Forelimb muscle (tissue), 1 donor: Measurements from ENCODE around the gene TRPM3. TPM values are rescaled to one million over a fixed set of nuclear protein-coding genes. Genes with fewer than 3 reads are reported as not detected.

ENCODE experiments used
- DNase-seq: peaks from one replicate; pipeline ENCODE4 v3.0.0-alpha.2; 2013; ENCODE audit warnings: low read depth
- polyA plus RNA-seq: library from polyadenylated mRNA; unstranded; fragments of 120-200 nt; gene quantifications from one replicate; pipeline ENCODE4 v1.2.1, GENCODE V29; 2013; ENCODE audit not compliant: insufficient read length

Gene TRPM3
- 0.19 TPM for polyA plus RNA-seq

DNA sequence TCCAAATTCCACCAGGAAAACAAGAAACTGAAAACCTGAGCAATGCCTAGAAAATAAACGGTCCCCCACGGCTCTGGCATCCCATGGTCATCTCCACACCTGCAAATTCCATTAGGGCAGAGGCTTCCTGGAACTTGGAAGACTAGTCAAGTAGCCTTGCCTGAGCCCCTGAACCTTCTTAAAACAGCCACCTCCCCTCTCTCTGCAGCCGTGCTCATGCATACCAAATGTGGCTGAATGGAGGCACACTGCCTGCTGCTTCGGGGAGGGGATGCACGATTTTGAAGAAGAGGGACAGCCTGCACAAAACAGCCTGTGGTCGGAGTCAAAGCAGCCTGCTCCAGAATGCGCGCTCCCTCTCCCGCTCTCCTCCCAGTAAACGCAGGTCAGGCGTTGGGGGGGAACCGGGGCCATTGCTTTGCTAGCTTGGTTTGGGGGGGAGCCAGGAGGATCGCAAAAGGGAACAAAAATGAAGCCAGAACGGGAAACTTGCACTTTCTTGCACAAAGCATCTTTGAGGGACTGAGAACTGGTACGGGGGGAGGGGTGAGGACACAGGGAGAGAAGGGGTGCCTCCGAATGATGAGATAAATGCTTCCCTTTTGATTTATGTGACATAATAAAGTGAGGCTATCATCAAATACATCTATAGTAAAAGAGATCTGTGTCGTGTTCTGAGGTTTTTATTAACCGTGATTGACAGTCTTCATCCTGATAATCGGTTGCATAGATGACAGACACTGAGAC lies at the start of gene TRPM3:
Gene TRPM3 (minus strand): TSS at position 347 of the 747 bp plus-strand sequence. CDS start 267 bp downstream, at position 80.
- no peak for DNase-seq

DNA sequence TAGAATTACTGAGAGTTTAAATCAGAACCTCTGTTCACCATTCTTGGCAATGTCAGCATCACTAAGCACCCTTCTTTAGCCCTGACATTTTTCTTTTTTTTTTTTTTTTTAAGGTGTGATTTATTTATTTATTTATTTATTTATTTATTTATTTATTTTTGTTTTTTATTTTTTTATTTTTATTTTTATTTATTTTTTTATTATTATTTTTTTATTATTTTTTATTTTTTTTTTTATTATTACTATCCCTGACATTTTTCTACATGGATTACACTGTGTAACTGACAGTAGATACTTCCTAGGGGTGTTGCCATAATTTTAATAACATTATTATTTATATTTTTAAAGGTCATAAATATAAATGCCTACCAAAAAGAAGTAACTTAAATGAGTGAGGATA lies 47.0 kb upstream of the TRPM3 start:
- DNase-seq = no peak

DNA sequence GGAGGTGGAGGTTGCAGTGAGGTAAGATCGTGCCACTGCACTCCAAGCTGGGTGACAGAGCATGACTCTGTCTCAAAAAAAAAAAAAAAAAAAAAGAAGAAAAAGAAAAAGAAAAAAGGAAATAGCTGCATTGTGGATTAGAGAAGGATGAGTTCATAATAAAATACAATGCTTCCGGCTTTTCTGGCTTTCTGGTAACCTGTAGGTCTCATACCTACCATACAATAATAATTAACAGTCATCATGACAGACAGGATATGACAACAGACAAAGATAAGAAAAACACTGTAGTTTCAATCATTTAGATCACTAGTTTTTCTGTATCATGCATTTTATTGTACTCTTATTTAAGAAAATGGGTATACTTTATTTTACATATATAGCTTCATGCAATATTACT lies 40.7 kb upstream of the TRPM3 start:
- no peak for DNase-seq

DNA sequence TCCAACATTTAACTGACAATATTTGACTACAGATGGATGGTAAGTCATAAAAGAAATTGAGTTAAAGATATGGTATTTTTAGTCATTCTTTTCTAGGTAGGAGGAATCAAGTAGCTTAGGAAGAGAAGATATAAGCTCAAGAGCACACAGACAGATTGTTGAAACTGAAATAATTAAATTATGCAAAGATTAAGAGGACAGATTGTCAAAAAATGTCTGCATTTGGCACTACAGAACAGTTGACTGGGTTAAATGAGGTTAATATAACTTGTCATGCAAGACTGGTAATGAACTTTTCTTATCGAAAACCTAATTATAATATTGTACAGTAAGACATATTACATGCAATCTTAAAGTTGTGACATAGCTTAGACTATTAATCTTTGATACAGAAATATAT lies 36.3 kb upstream of the TRPM3 start:
- no peak for DNase-seq

DNA sequence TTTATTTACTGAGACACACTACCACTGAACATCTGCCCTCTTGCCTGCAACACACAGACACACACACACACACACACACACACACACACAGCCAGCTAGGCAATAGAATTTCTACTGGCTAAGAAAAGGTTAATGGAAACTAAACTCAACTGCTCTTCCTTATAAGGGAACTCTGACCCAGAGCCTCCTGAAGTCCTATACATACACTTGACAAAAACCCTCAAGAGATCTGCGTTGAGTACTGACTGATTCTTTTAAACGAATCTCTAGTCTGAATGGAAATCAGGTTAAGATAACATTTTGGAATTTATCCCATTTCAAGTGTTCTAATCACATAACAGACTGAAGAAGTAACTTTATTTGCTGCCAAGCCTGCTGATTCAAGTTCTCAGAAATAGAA lies 25.9 kb upstream of the TRPM3 start:
- DNase-seq = no peak

DNA sequence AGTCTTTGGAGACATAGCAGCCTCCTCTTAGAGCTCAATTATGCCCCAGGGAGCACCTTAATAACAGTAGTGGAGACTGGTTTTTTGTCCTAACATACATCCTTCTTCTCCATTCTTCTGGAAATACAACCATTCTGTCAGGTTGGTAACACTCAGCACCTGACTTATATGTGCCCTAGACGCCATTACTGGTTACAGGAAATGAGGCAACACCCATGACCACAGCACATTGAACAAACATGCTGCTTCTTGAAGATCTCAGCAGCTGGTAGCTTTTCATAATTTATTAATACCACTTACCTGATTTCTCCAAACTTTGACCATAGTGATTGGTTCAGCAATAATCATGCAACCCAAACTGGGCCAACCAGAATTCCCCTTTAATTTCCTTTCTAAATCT lies 25.1 kb upstream of the TRPM3 start:
- no peak for DNase-seq

DNA sequence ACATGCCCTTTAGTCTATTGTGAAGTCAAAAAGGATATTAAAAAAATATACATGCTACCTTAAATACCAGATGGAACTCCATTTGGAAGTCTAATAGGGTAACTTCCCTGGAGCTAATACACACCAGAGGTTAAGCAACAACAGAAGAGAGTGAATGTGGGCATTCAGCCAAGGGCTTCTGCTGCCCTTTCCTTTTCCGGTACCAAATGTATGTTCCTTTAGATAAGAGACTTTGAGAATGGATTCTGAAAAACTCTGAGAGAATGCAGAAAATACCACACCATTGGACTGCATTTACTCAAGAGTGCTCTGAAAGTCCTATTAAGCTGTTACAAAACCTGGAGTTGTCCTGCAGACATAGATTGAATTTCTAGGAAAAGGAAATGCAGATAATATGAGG lies 23.8 kb upstream of the TRPM3 start:
- DNase-seq = no peak

DNA sequence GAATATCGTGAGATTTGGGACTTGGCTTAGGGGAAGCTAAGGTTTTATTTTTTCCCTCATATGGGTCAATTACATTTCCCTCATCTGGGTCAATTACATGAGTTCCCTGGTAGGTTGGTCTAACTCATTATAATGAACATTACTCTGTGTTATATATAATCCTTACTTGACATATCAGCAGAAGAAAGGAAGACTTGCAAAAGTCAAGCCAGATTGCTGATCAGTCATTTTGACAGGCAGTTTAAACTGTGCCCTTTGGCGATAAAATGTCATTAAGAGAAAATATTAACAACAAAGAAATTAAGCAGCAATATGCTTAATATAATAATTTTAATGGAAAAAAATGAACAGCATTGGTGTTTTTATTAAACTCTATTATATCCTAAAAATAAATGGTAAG lies 23.1 kb upstream of the TRPM3 start:
- DNase-seq = no peak

DNA sequence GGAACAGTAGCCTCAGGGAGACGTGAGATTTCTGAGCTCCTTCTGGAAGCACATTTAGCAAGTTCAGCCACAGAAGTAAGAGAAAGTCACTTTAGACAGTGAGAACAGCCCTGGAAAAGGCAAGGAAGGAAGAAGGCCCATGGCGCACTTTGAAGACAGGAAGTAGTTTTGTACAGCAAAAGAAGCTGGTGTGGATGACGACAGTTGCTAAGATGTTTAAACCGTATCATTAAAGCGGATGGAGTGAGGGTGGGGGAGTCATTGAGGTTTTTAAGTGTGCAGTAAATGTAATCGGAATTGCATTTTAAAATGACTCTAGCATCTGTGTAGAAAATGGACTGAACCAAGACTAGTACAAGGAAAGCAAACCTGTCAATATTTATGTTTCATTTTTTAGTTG lies 15.3 kb upstream of the TRPM3 start:
- no peak for DNase-seq

DNA sequence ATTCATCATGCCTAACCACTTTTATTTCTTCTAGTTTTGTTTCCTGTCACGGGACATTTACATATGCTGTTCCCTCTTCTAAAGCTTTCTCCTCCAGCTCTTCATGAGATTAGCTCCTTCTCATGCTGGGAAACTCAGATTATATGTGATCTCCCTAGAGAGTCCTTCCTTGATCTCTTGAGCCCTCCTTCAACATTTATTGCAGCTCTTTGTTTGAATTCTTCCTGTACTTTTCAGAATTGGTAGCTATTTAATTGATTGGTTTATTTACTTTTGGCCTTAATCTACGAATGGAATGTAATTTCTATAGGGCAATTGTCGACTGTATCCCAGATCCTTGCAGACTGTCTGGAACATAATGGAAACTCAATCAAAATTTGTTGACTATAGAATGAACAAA lies 9.7 kb upstream of the TRPM3 start:
- DNase-seq = no peak

DNA sequence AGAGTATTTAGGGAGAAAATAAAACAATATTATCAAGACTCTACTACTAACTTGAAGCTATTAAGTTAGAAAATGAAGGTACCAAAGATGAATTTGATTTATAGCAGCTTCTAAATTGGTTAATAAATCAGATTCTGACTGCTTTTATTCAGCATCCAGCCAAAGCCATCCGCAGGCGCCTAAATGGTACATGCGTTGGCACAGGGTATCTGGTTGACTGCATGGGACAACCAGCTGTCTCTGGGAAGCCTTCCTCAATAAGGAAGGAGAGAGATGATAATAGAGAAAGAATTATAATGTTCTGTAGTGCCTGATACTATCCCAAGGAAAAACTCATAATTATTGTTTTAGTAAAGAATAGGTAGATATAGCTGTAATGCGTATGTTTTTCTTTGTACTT lies 9.1 kb upstream of the TRPM3 start:
- no peak for DNase-seq

DNA sequence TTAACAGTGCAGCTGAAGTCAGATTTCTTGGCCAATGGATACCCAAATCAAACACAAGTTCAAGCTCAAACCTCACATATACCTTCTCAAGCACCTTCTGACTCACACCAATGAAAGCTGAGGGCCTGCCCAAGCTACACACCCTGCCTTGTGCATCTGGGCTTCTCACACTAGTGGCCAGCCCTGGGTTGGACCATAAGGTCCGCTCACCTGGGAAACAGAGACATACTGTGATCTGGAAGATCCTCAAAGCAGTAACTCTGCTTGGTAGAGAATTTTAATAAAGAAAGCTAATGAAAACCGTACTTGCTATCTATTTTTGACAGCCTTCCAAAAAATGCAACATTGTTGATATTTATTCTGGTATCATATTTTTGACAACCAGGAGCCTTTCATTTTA lies 7.4 kb upstream of the TRPM3 start:
- DNase-seq = no peak

DNA sequence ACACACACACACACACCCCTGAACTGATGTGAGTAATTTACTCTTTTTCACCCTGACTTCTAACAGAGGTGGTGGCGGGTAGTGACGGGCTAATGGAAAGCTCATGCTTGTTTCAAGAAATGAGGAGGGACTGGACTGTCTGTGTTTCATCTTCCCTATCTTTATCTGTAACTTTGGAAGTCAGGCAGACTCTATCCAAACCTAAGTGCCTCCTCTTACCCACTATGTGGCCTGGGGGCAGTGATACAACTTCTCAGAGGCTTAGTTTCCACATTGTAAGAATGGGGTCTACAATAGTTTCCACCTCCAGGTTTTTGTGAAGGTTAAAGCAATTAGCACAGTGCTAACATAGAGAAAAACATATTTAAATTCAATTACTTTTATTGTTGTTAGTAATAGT lies 5.9 kb upstream of the TRPM3 start:
- no peak for DNase-seq

DNA sequence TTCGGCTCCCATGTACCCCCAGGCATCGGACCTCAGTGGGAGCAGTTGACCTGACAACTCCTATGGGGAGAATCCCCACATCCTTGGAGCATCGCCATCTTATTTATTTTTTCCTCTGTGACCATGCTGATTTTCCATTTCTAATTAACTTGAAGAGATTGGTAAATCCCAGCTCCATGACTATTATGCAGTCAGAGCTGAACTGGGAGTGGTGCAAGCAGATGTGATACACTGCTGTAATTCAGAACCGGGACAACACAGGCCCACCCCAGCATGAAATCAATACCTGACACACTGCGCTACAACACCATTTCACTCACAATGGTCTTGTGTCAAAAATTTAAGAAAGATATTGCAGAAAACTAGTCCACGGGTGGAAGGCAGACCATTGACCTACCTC lies 1.0 kb upstream of the TRPM3 start:
- no peak for DNase-seq

DNA sequence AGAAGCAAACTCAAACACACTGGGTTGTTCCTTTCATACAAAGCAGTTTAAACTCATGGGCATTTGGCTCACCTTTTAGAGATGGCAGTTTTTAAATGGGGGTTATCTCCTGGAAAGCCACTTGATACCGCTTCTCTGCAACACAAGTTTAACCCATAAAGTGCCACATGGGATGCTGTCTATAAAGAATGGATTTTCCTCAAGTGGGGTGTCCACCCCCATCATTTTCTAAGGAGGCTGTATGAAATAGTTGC lies 528 bp upstream of the TRPM3 start:
- DNase-seq = no peak

DNA sequence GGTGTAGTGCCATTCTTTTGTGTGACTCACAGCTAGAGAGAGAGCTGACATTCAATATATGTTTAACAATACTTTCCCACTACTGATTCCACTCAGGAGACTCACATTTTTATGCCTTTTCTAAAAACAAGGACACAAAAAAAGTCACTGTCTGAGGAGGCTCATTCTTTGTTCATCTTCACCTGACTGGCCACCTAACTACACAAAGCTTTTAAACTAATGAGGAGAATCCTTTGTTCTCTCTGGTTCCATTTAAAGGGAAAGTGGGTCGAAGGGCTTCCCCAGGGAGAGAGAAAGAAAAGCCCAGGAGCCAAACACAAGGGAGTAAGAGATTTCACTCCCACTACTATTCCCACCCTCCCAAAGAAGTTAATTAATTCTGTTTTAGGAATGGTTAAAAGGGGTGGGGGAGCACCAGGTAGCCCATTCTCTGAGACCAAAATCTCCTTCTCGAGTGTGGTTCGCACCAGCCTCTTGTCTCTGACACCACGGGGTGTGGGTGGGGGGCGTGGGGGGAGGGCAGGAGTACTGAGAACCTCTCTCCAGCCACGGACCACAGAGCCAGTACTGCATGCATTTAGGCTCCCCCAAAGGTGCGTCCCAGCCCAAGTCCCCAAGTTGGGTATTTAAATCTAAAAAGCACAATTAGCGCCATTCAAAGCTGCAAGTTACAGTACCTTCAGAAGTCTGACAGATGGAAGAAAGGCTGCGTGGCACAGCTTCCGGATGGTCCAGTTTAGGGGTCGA lies 747 bp downstream of the TRPM3 start:
- no peak for DNase-seq

DNA sequence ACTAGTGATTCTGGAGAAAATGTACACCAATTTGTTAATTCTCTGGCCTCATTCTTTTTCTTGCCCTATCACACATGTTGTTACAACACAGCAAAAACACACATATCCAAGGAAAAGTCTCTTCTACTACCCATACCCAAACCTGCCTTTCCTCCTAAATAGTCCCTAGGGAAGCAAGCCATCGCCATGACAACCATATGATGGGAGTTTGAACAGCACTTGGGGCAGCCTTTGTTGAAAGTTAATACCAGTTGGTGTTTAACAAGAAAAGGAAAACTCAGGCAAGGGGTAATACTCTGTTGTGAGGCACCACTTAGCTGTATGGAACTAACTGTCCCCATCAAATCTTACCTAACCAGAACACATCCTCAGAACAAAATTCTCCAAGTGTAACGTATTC lies 1.7 kb downstream of the TRPM3 start:
- DNase-seq = no peak

DNA sequence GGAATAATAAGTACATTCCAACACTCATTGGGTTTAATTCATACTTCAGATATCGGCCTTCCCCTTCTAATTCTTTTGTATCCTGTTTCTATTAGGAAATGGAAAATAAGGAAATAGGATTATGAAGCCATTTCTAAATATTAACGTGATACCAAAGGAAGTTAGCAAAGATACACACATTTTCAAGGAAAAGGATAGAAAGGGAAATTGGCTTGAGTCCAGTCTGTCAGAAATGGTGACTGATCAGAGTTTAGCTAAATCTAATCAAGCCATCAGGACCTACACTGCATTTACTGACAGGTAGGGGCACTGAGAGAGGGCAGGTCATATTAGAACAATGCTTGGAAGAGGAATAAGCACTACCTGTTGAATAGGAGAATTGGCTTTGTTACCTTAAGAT lies 3.1 kb downstream of the TRPM3 start:
- DNase-seq = no peak

DNA sequence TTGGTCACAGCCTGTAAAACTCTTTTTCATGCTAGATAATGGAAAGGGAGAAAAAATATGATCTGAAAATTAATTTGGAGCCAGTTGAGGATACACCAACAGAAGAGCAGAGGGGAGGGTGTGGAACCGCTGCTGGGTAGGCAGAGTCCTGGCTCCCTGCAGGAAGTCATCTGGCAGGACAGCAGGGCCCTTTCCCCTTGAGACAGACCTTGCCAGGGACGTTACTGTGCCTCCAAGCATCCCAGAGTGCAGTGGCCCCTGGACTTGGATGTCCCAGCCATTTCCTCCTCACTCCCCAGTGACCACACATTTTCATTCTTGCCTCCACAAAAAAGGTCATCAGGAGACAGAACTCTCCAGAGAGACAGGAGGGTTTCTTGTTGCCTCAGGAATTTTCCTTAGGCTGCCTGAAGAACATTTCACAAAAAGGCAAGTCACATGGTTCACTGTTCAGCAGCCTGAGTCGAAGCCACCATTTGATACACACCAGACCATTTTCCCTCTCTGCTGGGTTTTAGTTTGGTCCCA lies 5.9 kb downstream of the TRPM3 start:
- DNase-seq = no peak

DNA sequence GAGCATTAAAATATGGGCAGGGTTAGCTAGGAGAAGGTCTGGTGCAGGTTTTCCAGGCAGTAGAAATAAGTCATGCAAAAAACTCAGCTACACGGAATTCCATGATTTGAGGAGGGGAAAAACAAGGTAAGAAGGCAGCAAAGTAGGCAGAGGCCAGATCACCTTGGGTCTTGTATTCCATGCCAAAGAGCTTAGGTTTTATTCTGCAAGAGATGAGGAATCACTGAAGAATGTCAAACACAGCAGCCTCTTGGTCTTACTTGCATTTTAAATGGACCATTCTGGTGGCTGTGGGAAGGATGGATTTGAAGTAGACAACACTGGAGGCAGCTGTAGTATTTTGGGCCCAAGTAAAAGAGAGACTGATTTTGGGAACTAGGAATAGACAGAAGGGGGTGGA lies 8.6 kb downstream of the TRPM3 start:
- DNase-seq = no peak

DNA sequence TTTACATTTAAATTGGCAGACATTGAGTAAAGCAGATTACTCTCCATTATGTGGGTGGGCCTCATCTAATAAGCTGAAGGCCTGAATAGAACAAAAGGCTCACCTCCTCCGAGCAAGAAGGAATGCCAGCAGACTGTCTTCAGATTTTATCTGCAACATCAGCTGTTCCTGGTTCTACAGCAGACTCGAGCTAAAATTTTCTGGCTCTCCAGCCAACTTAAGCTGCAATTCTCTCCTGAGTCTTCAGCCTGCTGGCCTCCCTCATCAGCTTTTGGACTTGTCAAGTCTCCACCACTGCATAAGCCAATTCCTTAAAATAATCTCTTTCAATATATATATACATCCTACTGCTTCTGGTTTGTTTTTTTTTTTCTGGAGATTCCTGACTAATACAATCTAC lies 12.5 kb downstream of the TRPM3 start:
- DNase-seq = peak; percentile 34

DNA sequence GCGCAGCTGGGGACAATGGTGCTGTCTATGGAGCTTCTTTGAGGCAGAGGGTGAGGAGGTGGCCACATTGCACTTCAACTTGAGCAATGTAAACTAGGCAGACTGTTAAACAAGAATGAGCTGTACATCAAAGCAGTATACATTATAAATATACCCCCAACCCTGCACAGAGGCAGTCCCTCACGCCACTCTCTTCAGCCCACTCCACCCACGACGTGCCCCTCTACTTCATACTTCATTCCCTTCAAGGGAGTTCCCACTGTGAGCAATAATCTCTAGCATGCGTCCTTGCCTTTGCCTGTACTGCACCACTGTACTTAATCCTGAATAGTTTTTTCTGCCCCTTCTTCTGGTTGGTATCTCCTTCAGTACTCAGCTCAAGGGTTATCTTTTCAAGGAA lies 14.4 kb downstream of the TRPM3 start:
- DNase-seq = no peak

DNA sequence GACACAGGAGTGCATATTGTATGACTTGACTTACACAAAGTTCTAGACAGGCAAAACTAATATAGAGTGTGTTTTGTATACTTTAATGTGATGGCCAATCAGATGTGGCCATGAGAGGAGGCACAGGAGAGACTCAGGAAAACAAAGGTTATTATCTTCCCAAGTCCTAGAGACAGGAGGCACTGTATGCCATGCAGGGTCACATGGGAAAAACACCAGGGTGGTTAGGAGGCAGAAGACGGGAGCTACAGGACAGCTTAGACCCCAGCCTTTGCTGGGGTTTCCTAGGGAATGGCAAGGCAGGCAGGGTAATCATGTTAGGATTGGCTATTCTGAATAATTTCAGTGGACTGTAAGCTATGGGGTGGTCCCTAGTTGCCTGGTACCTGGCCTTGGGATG lies 16.2 kb downstream of the TRPM3 start:
- no peak for DNase-seq

DNA sequence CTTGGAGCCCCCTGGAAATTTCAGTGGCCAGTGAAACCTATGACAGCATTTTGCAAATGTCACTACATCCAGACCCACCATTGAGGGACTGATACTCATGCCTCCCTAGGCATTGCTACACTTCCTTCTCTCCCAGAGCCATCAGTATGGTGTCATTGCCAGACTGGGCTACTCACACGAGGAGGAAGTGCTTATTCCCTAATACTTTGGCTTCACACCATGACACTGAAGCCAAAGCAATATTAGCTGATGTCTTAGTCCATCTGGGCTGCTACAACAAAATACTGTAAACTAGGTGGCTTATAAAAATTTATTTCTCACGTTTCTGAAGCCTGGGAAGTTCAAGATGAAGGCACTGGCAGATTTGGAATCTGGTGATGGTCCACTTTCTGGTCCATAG lies 22.6 kb downstream of the TRPM3 start:
- DNase-seq = no peak
